OCI-M2 (cell line): Measurements from ENCODE around the gene CDKL4.
"Not testable (repeated sequence)": the region's sequence is repeated elsewhere in the genome, so short reads cannot be mapped to it uniquely, and the experiment has no call there.

ENCODE experiments used
- DNase-seq: peaks from one replicate; lab custom pipeline; 2025; ENCODE audit not compliant: unreplicated experiment; lab: John Stamatoyannopoulos, UW

CDKL4 gene

DNA sequence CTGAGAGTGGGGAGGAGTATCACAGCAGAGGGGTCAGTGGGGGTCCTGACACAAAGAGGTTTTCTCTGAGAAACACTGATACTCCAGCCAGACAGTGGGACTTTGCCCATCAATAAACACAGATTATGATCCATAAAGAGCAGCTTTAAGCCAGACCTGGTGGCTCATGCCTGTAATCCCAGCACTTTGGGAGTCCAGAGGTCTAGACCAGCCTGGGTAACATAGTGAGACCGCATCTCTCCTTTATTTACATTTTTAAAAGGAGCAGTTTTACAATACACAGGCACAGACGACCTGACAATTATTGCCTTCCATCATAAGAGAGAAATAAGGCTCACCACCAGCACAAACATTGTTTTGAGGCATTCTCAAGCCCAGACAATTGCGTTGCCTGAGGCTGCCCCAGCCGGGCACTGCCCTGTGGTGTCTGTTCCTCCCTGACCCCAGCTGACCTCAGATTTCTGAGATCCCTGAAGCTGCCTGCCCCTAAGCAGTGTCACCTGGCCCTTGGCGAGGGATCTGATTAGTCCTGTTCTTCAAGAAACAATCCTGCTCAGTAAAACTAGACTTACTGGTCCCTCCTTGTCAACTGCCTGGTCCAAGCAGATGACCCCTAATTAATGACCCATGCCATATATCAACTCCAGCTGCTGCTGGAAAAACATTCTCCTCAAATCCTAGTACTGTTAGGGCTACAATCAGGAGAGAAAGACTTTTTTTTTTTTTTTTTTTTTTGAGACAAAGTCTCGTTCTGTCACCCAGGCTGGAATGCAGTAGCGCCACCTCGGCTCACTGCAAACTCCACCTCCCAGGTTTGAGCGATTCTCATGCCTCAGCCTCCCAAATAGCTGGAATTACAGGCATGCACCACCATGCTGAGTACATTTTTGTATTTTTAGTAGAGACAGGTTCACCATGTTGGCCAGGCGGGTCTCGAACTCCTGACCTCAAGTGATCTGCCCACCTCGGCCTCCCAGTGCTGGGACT is 63.5 kb downstream of the CDKL4 start:
- no peak for DNase-seq

GRCh38 chr2:39178756-39179155 is 65.0 kb downstream of the CDKL4 start:
- DNase-seq: no peak

- DNase-seq: no peak
Measured at GRCh38 chr2:39176997-39177396, 66.8 kb downstream of the CDKL4 start.

DNA sequence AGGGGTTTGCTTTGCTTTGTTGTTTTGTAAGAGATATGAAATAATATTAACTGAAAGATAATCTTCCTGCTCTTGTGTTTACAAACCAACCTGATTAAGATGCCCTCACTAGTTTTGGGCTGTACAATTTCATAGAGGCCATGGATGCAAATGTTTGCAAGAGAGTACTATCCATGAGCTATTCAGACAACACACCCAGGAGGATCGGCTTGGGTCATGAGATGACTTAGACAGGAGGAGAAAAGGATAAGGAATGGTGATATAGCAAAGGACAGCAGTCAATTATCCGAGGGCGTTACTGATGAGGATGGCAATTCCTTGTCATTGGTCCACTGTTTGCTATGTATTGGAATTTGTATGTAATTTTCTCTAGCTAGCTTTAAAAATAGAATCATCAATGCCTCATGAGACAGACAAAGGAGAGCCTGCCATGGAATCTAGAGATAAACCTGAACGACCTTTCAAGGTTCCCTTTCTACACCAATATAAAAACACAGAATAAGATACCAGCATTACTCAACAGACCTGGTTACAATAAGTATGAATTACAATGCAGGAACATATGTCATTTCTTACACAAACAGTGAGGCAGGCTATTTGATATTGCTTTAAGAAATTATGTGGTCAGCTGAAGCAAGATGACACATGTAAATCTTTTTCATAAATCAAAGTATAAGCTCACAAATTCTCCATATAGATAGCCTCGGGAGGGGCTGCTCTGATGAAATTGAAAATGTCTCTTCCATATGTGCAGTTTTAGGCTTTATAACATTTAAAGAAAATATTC is 68.6 kb downstream of the CDKL4 start:
- DNase-seq: no peak

GRCh38 chr2:39174022-39174421 is 69.7 kb downstream of the CDKL4 start:
- no peak for DNase-seq

DNA sequence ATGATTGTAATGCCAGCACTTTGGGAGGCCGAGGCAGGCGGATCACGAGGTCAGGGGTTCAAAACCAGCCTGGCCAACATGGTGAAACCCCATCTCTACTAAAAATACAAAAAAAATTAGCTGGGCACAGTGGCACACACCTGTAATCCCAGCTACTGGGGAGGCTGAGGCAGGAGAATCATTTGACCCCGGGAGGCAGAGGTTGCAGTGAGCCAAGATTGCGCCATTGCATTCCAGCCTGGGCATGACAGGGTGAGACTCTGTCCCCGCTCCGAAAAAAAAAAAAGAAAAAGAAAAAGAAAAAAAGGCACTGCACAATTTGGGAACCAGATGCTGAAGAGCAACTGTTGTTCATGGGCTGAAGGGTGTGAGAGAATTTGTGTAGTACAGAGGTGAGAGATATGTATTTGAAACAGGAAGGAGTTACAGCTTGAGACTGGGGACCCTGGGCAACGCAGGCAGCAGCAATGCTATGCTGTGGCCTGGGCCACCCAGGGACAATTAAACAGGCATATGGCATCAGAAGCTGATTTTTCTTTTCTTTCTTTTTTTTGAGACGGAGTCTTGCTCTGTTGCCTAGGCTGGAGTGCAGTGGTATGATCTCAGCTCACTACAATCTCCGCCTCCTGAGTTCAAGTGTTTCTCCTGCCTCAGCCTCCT is 71.6 kb downstream of the CDKL4 start:
- not testable (repeated sequence) for DNase-seq

DNA sequence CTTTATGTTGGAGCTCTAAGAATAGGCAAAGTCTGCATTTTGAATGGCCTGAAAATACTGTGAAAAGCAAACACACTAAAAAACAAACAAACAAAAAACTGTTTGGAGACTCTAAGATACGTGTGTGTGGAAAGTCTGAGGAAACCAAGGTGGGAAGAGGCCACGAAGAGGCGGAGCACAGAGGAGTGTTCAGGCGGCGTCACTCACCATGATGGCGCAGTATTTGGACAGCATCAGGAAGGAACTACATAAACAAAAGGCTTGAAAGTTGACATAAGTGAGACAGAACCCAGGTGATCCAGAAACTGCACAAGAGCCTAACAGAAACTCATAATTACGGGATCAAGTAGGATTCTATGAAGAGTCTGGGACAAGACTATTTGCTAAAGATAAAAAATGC is 72.1 kb downstream of the CDKL4 start:
- DNase-seq: no peak

DNA sequence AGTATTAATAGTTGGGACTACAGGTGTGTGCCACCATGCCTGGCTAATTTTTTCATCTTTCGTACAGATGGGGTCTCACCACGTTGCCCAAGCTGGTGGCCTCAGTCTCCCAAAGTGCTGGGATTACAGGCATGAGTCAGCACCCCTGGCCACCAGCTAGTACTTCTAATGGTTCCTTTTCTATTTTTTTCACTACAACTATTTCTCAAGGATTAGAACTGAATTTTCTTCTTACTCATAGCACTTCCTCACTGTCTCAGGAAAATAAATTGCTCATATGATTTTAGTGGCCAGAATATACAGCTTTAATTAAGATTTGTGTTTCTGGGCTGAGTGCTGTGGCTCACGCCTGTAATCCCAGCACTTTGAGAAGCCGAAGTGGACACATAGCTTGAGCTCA is 79.7 kb downstream of the CDKL4 start:
- DNase-seq: no peak

GRCh38 chr2:39160982-39161381 is 82.8 kb downstream of the CDKL4 start:
- DNase-seq: no peak

- no peak for DNase-seq
Measured at GRCh38 chr2:39159283-39159682, 84.5 kb downstream of the CDKL4 start.

- no peak for DNase-seq
Measured at GRCh38 chr2:39158351-39158750, 85.4 kb downstream of the CDKL4 start.

DNA sequence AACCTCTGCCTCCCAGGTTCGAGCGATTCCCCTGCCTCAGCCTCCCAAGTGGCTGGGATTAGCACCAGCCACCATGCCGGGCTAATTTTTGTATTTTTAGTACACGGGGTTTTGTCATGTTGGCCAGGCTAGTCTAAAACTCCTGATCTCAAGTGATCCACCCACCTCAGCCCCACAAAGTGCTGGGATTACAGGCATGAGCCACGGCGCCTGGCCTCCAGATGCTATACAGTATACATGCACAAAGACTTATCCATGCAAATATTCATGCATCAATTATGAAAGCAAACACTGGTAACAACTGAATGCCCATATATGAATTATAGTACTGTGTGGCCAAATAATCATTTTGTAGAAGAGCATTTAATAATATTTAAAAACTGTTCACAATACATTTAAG is 86.9 kb downstream of the CDKL4 start:
- DNase-seq: no peak

GRCh38 chr2:39156107-39156506 is 87.7 kb downstream of the CDKL4 start:
- no peak for DNase-seq

DNA sequence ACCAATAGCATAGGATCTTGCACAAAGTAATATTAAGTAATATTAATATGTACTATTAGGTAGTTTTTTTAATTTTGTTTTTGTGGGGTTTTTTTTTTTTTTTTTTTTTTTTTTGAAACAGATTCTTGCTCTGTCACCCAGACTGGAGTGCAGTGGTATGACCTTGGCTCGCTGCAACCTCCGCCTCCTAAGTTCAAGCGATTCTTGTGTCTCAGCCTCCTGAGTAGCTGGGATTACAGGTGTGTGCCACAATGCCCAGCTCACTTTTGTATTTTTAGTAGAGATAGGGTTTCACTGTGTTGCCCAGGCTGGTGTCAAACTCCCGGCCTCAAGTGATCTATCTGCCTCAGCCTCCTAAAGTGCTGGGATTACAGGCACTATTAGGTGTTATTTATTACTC is 88.2 kb downstream of the CDKL4 start:
- not testable (repeated sequence) for DNase-seq

GRCh38 chr2:39154944-39155343 is 88.8 kb downstream of the CDKL4 start:
- no peak for DNase-seq

DNA sequence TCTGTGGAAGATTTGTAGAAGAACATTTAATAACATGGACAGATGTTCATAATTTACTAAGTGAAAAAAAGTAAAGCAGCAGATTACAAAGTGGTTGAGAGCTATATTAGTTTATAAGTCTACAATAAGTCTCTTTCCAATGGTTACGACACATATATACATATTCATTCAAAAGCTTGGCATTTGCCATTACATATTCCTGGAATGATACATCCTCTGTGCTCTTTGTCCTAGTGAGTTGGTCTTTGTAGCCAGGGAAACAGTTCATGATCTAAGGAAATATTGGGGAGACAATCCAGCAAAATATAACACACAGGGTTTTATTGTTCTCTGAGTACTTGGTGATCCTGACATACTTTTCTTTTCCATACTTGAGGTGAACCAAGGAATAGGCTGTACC is 90.5 kb downstream of the CDKL4 start:
- no peak for DNase-seq

GRCh38 chr2:39152504-39152903 is 91.3 kb downstream of the CDKL4 start:
- DNase-seq: no peak

DNA sequence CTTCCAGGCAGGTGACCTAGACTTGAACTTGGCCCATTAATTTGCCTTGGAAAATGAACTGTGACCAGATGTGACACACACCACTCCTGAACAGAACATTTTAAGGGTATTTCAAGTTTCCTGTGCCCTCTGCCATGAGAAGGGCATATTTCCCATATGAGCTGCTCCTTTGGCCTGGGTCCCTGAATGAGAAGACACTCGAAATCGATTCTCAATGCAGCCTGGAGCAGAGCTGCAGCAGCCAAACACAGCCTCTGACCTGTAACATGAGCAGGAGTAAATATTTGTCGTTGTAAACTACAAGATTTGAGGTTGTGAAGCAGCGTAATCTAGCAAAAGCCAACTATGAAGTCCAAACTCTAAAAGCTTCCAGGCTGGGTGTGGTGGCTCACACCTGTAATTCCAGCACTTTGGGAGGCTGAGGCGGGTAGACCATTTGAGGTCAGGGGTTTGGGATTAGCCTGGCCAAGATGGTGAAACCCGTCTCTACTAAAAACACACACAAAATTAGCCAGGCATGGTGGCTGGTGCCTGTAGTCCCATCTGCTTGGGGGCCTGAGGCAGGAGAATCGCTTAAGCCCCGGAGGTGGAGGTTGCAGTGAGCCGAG is 92.8 kb downstream of the CDKL4 start:
- no peak for DNase-seq

- DNase-seq: no peak
Measured at GRCh38 chr2:39150102-39150562, 93.6 kb downstream of the CDKL4 start.

- DNase-seq: no peak
Measured at GRCh38 chr2:39146630-39147029, 97.1 kb downstream of the CDKL4 start.

DNA sequence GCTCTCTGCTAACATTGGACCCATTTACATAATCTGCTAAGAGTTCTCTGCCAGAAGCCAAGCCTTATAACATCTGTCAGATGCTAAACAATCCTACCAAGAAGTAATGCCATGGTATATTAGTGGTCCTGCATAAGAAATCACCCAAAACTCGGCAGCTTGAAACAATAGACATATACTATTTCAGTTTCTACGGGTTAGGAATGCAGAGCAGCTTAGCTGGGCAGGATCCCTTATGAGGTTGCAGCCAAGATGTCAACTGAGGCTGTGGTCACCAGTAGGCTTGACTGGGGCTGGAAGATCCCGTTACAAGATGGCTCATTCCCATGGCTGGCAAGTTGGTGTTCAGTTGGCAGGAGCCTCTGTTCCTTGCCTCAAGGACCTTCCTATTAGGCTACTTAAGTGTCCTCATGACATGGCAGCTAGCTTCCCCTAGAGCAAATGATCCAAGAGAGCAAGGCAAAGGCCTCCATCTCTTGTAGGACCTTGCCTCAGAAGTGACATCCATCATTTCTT is 97.8 kb downstream of the CDKL4 start:
- no peak for DNase-seq
